ENCODE measurements around the gene RBMS1. TPM values are rescaled to one million over a fixed set of nuclear protein-coding genes. Genes with fewer than 3 reads are reported as not detected.

RBMS1 gene
- total and polyA plus RNA-seq, 2 of the 4 experiments (the other 2 are of a cell fraction), result 43.5 to 64.9 TPM

GRCh38 chr2:160238392-160238791 is 255.2 kb downstream of the RBMS1 start:
- dilution Hi-C loops (cut with HindIII; ENCODE audit: low sequenced_read_pairs, unreplicated experiment), result no loop called here
- H3K9me1 ChIP-seq (ENCODE audit: insufficient read depth, low read length), result no peaks in the 10 kb centered on the region
- no peak overlapping the region for H3K4me3 ChIP-seq (ENCODE audit: insufficient read depth, low read depth, low read length)
- H3K18ac ChIP-seq (ENCODE audit: low read depth, low read length), result no peak overlapping the region
- H2AK9ac ChIP-seq (replicated peaks; ENCODE audit: low read depth, low read length, poor library complexity), result no peak overlapping the region
- POLR2A ChIA-PET (ENCODE audit: unreplicated experiment), result no interaction called here
- H3K4ac ChIP-seq (ENCODE audit: low read depth, low read length), result no peak overlapping the region
- no peak for TF ChIP-seq ELK1 (IDR thresholded peaks at IDR 0.05; ENCODE audit: borderline replicate concordance, low read depth, low read length)
- no peak for TF ChIP-seq MAZ (IDR thresholded peaks at IDR 0.05; ENCODE audit: borderline replicate concordance, low read depth, low read length)
- TF ChIP-seq CEBPB (IDR thresholded peaks at IDR 0.05; ENCODE audit: low read depth, low read length), result no peak
- TF ChIP-seq MXI1 (IDR thresholded peaks at IDR 0.05; ENCODE audit: borderline replicate concordance, low read depth, low read length), result no peak
- TF ChIP-seq, protein P1, sequence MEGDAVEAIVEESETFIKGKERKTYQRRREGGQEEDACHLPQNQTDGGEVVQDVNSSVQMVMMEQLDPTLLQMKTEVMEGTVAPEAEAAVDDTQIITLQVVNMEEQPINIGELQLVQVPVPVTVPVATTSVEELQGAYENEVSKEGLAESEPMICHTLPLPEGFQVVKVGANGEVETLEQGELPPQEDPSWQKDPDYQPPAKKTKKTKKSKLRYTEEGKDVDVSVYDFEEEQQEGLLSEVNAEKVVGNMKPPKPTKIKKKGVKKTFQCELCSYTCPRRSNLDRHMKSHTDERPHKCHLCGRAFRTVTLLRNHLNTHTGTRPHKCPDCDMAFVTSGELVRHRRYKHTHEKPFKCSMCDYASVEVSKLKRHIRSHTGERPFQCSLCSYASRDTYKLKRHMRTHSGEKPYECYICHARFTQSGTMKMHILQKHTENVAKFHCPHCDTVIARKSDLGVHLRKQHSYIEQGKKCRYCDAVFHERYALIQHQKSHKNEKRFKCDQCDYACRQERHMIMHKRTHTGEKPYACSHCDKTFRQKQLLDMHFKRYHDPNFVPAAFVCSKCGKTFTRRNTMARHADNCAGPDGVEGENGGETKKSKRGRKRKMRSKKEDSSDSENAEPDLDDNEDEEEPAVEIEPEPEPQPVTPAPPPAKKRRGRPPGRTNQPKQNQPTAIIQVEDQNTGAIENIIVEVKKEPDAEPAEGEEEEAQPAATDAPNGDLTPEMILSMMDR (conservative IDR thresholded peaks at IDR 0.05; ENCODE audit: low read depth, low read length), result no peak
- no peak for TF ChIP-seq FOS (IDR thresholded peaks at IDR 0.05; ENCODE audit: low read depth, low read length)
- TF ChIP-seq RAD21 (IDR thresholded peaks at IDR 0.05; ENCODE audit: low read length), result no peak
- TF ChIP-seq USF2 (IDR thresholded peaks at IDR 0.05; ENCODE audit: low read depth, low read length), result no peak
- TF ChIP-seq RCOR1 (IDR thresholded peaks at IDR 0.05; ENCODE audit: insufficient replicate concordance, low read length), result no peak
- no peak for TF ChIP-seq CHD1 (IDR thresholded peaks at IDR 0.05; ENCODE audit: low read depth, low read length)
- TF ChIP-seq POLR2A (IDR thresholded peaks at IDR 0.05; ENCODE audit: low read depth, low read length), result no peak
- DNase-seq, result no peak
- no peak overlapping the region for H3K14ac ChIP-seq (replicated peaks; ENCODE audit: low read depth, low read length)
- no peaks in the 10 kb centered on the region for H4K20me1 ChIP-seq (ENCODE audit: insufficient read depth, low read length)
- H2BK20ac ChIP-seq (ENCODE audit: low read depth, low read length), result no peak overlapping the region
- H3K4me2 ChIP-seq (ENCODE audit: low read depth, low read length), result no peak overlapping the region
- no peaks in the 10 kb centered on the region for H3K9me3 ChIP-seq (ENCODE audit: control insufficient read depth, insufficient read depth, low read length)
- WGBS, 2 experiments (ENCODE audit: extremely low coverage in 2 of 2, insufficient read length in 1 of 2), result 100% methylated on average over 3 of the region's 4 CpGs; no CpG with 5 or more reads in 1 of the 2 experiments
- H2BK15ac ChIP-seq (ENCODE audit: low read depth, low read length), result no peak overlapping the region
- H3K36me3 ChIP-seq (ENCODE audit: control insufficient read depth, insufficient read depth, low read length), result no peaks in the 10 kb centered on the region
- no peak overlapping the region for H2BK120ac ChIP-seq (ENCODE audit: low read depth, low read length)
- no peak overlapping the region for H4K8ac ChIP-seq (ENCODE audit: low read depth in 2 of 2, low read length in 2 of 2)
- H3K23ac ChIP-seq (ENCODE audit: low read depth, low read length), result no peak overlapping the region
- no peak overlapping the region for H3K9ac ChIP-seq (ENCODE audit: low read depth, low read length)
- no peak overlapping the region for H4K91ac ChIP-seq (ENCODE audit: insufficient read depth, low read depth, low read length)
- in situ Hi-C loops (cut with MboI; ENCODE audit: low sequenced_read_pairs), result no loop called here
- CTCF ChIA-PET, result no interaction called here
- H3K56ac ChIP-seq (ENCODE audit: extremely low read depth, insufficient read depth, low read length), result no peak overlapping the region
- BruUV-seq (replicated peaks), result no TSS peak
- intact Hi-C loops (cut with micrococcal nuclease), result no loop called here
- H2AFZ ChIP-seq (replicated peaks; ENCODE audit: low read length, poor library complexity), result no peak overlapping the region
- peaks cover 5% of the 10 kb centered on the region for H3K4me1 ChIP-seq (ENCODE audit: control insufficient read depth, insufficient read depth, low read length)
- H2AK5ac ChIP-seq (ENCODE audit: low read depth, low read length), result no peak overlapping the region
- no peak overlapping the region for H4K5ac ChIP-seq (ENCODE audit: low read depth, low read length)
- H3K79me1 ChIP-seq (ENCODE audit: low read depth in 1 of 2, low read length in 2 of 2), result no peaks in the 10 kb centered on the region
- no peak overlapping the region for H3K27ac ChIP-seq (ENCODE audit: insufficient read depth, low read length)
- H2BK5ac ChIP-seq (ENCODE audit: low read depth, low read length, poor library complexity, severe bottlenecking), result no peak overlapping the region
- no peaks in the 10 kb centered on the region for H3K27me3 ChIP-seq (ENCODE audit: control insufficient read depth, insufficient read depth, low read length)
- no peak for ATAC-seq (ENCODE audit: low read depth)

All from IMR-90 (cell line).